Mesothelial cell of epicardium (in vitro differentiated cells): ENCODE measurements around the gene UBXN11. TPM values are rescaled to one million over a fixed set of nuclear protein-coding genes. Genes with fewer than 3 reads are reported as not detected.

Experiments
- DNase-seq, 2 experiments: peaks; one replicate each; pipeline ENCODE4 v3.0.0; 2021; ENCODE audit warnings: low spot score in 2 of 2; ENCODE audit not compliant: unreplicated experiment in 2 of 2
- H3K27ac Mint-ChIP-seq: 2 replicates; pipeline ENCODE4 v1.8.0; 2021; ENCODE audit warnings: mixed read lengths
- H3K27me3 Mint-ChIP-seq: 2 replicates; pipeline ENCODE4 v1.8.0; 2021; ENCODE audit warnings: low read depth, mixed read lengths
- H3K36me3 Mint-ChIP-seq: 2 replicates; pipeline ENCODE4 v1.8.0; 2021; ENCODE audit warnings: mixed read lengths
- H3K4me1 Mint-ChIP-seq: 2 replicates; pipeline ENCODE4 v1.8.0; 2021; ENCODE audit warnings: mixed read lengths
- H3K4me3 Mint-ChIP-seq: 2 replicates; pipeline ENCODE4 v1.8.0; 2021; ENCODE audit warnings: mild to moderate bottlenecking, moderate library complexity, mixed read lengths
- H3K9me3 Mint-ChIP-seq: 2 replicates; pipeline ENCODE4 v1.8.0; 2021; ENCODE audit warnings: mixed read lengths
- total RNA-seq: library from RNA; stranded (reverse); gene quantifications from 3 replicates; pipeline ENCODE4 v1.2.1, GENCODE V29; 2021
- TF ChIP-seq, protein P1 (sequence below): fragments of 200-600 bp; sonication (generic); IDR thresholded peaks from one replicate; pipeline ENCODE4 v1.5.0; 2021; ENCODE audit warnings: antibody characterized with exemption; ENCODE audit not compliant: unreplicated experiment

The UBXN11 gene
- total RNA-seq, 1 donor from 2014 or later, result 29.6 TPM

GRCh38 chr1:26277719-26278118 is 28.7 kb downstream of the UBXN11 start:
- H3K27me3 Mint-ChIP-seq, result no peaks in the 10 kb centered on the region
- no peaks in the 10 kb centered on the region for H3K9me3 Mint-ChIP-seq
- H3K27ac Mint-ChIP-seq, result no peak overlapping the region
- no peak for DNase-seq
- peaks cover 29% of the 10 kb centered on the region for H3K4me1 Mint-ChIP-seq
- no peak overlapping the region for H3K4me3 Mint-ChIP-seq
- TF ChIP-seq, protein P1, sequence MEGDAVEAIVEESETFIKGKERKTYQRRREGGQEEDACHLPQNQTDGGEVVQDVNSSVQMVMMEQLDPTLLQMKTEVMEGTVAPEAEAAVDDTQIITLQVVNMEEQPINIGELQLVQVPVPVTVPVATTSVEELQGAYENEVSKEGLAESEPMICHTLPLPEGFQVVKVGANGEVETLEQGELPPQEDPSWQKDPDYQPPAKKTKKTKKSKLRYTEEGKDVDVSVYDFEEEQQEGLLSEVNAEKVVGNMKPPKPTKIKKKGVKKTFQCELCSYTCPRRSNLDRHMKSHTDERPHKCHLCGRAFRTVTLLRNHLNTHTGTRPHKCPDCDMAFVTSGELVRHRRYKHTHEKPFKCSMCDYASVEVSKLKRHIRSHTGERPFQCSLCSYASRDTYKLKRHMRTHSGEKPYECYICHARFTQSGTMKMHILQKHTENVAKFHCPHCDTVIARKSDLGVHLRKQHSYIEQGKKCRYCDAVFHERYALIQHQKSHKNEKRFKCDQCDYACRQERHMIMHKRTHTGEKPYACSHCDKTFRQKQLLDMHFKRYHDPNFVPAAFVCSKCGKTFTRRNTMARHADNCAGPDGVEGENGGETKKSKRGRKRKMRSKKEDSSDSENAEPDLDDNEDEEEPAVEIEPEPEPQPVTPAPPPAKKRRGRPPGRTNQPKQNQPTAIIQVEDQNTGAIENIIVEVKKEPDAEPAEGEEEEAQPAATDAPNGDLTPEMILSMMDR, result no peak
- peaks cover 13% of the 10 kb centered on the region for H3K36me3 Mint-ChIP-seq

DNA sequence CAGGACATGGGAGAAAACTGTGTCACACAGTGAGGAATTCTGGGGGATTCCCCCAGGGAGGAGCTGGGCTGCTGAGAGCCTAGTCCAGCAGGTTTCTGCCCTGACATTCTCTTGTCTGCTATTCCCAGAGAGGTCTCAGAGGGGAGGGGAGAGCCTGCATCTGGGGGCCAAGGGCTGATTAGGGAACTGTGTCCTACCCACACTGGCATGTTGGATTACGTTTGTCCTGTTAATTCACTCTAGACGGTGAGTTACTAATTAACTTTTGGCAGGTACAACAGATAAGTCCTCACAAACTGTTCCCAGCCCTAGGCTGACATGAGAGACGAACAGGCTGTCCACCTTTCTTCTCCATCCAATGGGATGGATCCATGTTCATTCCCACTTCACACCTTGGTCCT is 29.2 kb downstream of the UBXN11 start:
- Mint-ChIP-seq H3K4me3 (no peak overlapping the region), H3K27ac (no peak overlapping the region), H3K9me3 (no peaks in the 10 kb centered on the region), H3K36me3 (peaks cover 15% of the 10 kb centered on the region), H3K27me3 (no peaks in the 10 kb centered on the region), H3K4me1 (peaks cover 29% of the 10 kb centered on the region)
- TF ChIP-seq, protein P1, result no peak
- DNase-seq, result no peak

DNA sequence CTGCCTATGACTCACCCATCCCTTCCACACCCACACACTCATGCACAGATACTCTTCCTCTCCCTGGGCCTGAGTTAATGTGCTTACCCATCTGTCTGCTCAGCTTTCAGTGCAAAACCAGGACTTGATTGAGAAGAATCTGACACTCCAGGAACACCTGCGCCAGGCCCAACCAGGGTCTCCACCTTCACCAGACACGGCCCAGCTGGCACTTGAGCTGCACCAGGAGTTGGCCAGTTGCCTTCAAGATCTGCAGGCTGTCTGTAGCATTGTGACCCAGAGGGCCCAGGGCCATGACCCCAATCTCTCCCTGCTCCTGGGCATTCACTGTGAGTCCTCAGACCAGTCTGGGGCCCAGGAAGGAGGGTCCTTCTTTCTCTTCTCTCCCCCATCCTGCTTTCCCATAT is 30.0 kb downstream of the UBXN11 start:
- TF ChIP-seq, protein P1, result no peak
- Mint-ChIP-seq H3K9me3 (no peaks in the 10 kb centered on the region), H3K27me3 (no peaks in the 10 kb centered on the region), H3K4me3 (no peak overlapping the region), H3K4me1 (peaks cover 26% of the 10 kb centered on the region), H3K27ac (no peak overlapping the region), H3K36me3 (peaks cover 20% of the 10 kb centered on the region)
- no peak for DNase-seq

GRCh38 chr1:26275580-26276431 is 30.6 kb downstream of the UBXN11 start:
- peak in 1 of 2 experiments; percentile 74 for DNase-seq
- Mint-ChIP-seq H3K27me3 (no peaks in the 10 kb centered on the region), H3K9me3 (no peaks in the 10 kb centered on the region), H3K36me3 (peaks cover 23% of the 10 kb centered on the region), H3K4me3 (no peak overlapping the region), H3K4me1 (peaks cover 20% of the 10 kb centered on the region), H3K27ac (peak overlapping the region; percentile 79)
- TF ChIP-seq, protein P1, result peak; percentile 74

DNA sequence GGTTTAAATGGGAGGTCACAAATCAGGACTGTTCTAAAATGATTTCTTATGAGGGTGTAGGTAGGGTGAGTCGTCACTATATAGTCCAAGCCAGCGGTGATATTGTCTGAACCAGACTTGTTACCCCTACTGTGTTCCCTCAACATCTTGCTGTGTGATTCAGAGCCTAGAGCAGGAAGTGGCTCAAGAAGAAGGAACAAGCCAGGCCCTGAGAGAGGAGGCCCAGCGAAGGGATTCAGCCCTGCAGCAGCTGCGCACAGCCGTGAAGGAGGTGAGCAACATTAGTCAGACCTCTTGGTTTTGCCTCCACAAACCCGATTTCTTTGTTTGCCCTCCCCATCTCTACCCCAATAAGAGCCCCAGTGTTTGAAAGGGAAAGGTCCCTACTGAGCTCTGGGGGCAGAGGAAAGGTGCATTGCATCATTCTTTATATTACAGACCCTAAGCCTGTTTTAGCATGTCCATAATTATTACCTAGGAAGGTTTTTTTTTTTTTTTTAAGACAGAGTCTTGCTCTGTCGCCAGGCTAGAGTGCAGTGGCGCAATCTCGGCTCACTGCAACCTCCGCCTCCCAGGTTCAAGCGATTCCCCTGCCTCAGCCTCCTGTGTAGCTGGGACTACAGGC is 31.5 kb downstream of the UBXN11 start:
- Mint-ChIP-seq H3K4me3 (no peak overlapping the region), H3K27ac (no peak overlapping the region), H3K27me3 (no peaks in the 10 kb centered on the region), H3K9me3 (no peaks in the 10 kb centered on the region), H3K4me1 (peaks cover 18% of the 10 kb centered on the region), H3K36me3 (peaks cover 30% of the 10 kb centered on the region)
- no peak for DNase-seq
- TF ChIP-seq, protein P1, result no peak
